GM18861 (cell line): ENCODE data around the gene KRTAP5-1.

ENCODE experiments used
- ATAC-seq: cut with Tn5 transposase; IDR thresholded peaks from one replicate; pipeline ENCODE4 v1.9.1; 2021; ENCODE audit not compliant: unreplicated experiment

KRTAP5-1 gene

DNA sequence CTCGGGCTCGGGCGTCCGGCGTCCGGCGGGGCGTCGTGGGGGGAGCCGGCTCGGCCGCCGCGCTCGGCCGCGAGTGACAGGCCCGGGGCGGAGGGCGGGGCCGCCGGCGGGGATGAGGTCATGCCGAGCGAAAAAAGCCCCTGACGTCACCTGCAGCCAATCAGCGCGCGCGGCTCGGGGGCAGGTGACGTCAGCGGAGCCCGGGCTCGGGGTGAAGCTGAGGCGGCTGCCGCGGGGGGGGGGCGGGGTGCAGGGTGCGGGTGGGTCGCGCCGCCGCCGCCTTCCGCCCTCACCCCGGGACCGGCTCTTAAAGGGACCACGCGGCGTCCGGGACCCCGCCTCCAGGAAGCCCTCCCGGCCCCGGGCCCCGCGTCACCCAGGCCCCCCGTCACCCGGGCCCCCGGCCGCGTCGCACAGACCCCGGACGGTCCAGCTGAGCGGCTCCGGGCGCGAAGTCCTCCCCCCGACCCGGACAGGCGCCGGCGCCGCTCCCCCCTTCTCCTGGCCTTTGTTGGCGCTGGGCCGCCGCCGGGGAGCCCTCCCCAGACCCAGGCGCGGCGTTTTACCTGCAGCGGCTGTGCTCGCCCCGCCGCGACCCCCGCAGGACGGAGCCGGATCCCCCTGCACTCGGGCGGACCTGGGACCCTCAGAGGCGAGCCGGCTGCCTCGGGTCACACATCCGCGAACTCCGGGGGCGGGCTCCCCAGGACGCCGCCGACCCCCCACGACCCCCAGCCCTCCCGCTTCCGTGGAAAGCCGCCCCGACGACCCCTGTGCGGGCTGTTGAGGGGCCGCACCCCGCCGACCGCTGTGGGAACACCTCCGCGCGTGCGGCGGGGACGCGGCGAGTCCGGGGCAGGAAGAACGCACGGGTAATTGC, 12.6 kb downstream of the KRTAP5-1 start, which contains the start of gene DUSP8:
DUSP8 (minus strand) TSS at position 75 of the 880 bp plus-strand sequence. CDS start 6,445 bp downstream, outside the sequence.
- ATAC-seq = peak; percentile 51

DNA sequence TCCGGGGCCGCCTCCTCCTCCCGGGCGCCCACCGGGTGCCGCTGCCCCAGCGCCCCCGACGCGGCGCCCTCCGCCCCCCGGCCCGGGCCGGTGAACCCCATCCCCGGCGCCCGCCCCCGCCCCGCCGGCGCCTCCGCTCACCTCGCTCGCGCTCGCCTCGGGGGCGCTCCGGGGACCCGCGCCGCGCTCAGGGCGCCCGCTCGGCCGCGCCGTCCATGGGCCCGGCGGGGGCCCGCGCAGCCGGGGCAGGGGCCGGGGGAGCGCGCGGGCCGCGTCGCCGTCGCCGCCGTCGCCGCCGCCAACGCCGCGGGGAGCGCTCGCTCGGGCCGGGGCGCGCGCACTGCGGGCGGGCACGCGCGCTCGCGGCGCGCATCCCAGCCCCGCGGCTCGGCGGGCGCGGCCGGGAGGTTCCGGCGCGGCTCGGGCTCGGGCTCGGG, 13.3 kb downstream of the KRTAP5-1 start:
- ATAC-seq = no peak

GRCh38 chr11:1570896-1571759, 14.0 kb downstream of the KRTAP5-1 start:
- ATAC-seq = no peak

DNA sequence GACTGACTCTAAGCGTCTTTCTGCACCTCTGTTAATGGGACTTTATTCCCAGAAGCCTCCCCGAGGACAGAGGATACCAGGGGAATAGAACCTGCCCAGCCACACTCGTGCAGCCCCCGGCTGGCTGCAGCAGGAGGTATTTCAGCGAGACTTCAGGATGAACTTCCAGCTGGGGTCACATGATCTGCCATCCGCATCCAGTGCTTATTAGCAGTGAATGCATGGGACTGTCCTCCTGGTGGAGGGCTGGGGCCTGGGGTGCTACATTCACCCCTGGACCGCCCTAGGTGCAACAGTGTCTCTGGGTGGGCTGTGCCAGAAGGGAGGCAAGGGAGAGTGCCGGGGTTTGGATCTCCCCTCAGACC, 14.6 kb downstream of the KRTAP5-1 start:
- no peak for ATAC-seq

DNA sequence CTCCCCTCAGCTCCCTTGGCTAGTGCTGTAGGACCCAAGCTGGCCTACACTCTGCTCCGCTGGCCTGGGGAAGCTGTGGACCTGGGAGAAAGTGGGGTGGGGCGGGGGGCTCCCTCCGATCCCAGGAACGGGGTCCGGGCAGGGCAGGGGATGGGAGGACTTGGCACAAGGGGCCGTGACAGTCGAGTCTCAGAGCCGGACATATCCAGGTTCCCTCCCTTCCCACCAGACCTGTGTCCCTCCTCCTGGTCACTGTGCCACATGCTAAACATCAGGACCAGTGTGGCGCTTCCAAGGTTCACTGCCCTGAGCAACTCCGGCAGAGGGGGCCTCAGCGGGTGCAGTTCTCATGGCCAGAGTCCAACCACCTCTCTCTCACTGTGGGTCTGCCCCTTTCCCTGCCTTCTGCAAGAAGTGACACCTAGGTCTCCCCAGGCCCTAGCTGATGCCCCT, 15.1 kb downstream of the KRTAP5-1 start:
- no peak for ATAC-seq

DNA sequence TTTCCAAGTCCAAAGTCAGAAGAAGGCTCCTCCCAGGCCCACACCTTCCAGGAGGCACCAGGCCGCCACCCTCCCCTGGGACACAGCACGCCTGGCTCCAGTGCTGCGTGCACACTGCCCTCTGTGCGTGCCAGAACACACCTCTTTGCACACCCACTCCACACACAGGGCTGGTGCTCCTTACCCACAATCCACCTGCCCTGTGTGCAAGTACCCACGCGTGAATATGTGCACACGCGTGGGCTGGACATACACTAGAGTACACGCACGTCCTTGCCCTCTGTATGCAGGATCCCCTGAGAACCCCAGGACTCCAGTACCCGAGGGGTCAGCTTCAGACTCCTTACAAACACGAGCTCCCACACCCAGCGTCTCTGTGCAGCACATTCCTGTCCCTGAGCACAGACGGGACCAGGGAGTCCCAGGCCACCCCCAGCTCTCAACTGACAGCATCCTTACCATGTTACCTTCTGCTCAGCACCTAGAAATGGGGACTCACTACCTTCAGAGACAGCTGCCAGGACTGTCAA, 15.8 kb downstream of the KRTAP5-1 start:
- ATAC-seq = no peak

GRCh38 chr11:1568441-1568911, 16.6 kb downstream of the KRTAP5-1 start:
- no peak for ATAC-seq

GRCh38 chr11:1567721-1568100, 17.4 kb downstream of the KRTAP5-1 start:
- no peak for ATAC-seq

DNA sequence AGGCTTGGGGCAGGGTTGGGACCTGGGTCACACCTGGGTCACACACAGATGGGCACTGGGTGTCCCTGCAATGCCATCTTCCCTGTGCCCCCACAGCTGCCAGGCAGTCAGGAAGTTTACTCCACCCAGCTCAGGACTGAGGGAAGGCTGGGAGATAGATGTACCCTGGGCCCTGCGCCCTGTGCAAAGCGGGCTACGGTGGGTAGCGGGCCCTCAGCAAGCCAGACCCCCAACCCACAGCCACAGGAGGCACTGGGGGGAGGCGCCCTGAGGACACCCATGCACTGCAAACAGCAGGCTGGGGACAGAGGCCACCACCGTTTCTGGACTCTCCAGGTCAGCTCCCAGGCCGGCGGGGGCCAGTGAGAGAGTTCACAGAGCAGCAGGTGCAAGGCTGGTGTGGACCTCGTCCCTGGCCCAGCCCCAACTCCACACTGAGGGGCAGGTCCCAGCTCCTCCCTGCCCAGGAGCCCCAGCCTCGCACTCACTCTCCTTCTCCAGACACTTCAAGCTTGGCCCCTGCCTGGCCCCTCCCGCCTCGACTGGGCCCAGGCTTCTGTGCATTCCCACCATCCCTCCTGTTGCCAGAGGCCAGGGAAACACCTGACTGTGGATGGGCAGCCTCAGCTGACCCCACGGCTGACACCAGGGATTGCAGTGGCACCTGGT, 17.9 kb downstream of the KRTAP5-1 start:
- ATAC-seq = no peak

- no peak for ATAC-seq
Measured at GRCh38 chr11:1566381-1567051, 18.6 kb downstream of the KRTAP5-1 start.

GRCh38 chr11:1565904-1566247, 19.2 kb downstream of the KRTAP5-1 start:
- no peak for ATAC-seq

DNA sequence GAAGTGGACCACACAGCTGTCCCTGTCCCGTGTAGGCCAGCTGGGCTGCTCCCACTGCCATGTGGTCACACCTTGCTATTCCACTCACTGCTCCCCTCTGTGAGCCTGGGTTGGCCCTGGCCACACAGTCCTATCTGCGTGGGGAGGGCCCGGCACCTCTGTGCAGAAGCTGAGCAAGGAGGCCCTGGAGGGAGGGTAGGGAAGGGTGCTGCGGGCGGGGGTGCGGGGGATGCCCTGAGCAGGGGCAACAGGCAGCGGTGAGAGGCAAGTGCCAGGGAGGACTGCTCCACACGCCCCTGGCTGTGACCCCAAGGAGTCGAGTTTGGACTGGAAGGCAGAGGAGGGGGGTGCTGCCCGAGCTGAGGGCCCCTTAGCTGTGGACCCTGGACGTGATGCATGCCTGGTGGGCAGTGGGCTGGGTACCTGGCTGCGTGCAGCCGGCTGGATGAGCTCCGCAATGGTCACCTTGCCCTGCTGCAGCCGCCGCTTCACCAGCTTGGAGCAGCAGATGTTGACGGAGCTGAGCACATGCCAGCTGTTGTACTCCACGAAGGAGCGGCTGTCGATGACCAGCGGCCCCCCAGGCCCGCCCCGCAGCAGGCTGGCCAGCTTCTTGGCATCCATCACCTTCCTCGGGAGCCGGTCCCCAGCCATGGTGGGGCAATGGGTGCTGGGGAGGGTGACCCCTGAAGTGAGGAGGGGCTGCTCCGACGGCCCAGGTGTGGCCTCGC, 19.7 kb downstream of the KRTAP5-1 start:
- ATAC-seq = no peak

- ATAC-seq = no peak
Measured at GRCh38 chr11:1564535-1565172, 20.4 kb downstream of the KRTAP5-1 start.

DNA sequence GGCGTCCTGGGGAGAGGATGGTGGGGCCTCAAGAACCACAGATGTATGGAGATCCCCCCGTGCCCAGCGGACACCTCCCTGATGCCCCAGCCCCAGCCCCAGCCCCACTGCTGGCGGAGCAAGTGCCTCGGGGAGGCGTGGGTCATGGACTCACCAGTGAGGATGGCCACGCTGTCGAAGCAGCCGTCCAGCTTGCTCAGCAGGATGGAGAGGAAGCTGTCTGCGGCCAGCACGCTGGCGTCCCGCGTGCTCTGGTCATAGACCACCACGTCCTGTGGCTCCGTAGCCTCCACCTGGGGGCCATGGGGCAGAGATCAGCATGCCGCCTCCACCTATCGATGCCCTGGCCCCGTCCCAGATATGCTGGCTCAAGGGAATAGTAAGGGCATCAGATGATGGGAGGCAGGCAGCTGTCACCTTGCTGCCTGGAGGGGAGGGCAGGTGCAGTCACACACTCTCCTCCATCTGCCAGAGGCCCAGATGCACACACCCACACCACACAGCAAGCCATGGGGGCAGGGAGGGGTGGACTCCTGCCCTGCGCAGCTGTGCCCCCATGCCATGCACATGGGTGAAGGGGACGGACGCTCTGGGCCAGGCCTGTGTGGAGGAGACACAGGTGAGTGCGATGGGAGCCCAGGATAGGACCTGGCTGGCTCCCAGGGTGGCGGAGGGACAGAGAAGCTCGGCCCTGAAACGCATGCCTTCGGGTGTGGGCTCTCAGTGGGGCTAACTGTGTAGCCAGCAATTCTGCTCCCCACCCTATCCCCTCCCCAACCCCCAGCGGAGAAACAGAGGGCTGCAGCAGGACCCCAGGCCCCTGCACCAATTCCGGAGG, 21.2 kb downstream of the KRTAP5-1 start:
- ATAC-seq = no peak

DNA sequence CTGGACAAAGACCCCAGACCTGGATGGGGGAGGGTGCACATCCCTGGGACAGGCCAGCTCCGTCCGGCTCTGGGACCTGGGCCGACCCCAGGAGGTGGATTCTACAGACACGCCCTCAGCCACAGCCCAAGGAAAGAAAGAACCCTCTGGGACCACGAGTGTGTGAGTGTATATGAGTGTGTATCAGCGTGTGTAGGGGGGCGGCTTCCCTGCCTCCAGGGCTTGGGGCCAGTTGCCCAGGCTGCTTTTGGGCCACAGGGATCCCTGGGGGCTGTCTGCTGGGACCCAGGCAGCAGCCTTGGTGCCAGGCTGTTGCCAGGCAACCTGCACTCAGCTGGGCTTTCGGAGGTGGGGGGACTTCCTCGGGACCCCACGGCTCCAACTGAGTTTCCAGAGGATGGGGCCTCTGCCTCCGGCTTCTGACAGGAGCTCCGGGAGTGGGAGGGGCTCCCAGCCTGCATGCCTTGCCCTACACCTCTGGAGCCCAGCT, 21.9 kb downstream of the KRTAP5-1 start:
- no peak for ATAC-seq

DNA sequence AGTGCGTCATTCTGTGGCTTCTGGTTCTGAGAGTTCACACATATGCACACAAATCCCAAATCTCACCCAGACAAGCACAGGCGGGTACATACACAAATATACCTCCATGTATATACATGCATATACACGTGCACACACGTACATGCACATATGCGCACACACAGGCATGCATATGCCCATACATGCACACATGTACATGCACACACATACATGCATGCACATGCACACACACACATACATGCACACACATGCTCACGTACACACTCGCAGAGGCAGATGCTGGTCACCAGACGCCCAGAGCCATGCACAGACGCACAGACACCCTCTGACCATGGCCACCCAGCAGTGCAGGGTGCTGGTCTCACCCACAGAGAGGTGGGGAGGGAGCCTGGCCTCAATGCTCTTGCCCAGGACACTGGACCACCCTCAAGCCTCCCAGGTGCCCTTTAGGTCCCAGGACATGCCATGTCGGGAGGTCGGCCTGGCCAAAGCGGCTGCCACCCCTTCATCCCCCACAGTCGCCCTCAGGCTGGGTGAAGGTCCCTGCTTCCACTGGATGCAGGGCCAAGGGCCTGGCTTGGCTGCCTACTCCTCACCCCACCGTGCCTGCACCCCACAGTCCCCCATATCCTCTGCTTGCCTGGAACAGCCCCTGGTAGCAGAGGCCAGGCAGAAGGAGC, 22.5 kb downstream of the KRTAP5-1 start:
- ATAC-seq = no peak

GRCh38 chr11:1561955-1562354, 23.1 kb downstream of the KRTAP5-1 start:
- no peak for ATAC-seq

- ATAC-seq = no peak
Measured at GRCh38 chr11:1561266-1561665, 23.8 kb downstream of the KRTAP5-1 start.
